ENCODE measurements around the gene TMEM222.
"Not testable (repeated sequence)": the region's sequence is repeated elsewhere in the genome, so short reads cannot be mapped to it uniquely, and the experiment has no call there.

The TMEM222 gene

GRCh38 chr1:27380766-27381733 is 59.1 kb downstream of the TMEM222 start:
- DNase-seq, result no peak

GRCh38 chr1:27381969-27382762 is 60.2 kb downstream of the TMEM222 start:
- no peak for DNase-seq

- peak; percentile 55 for DNase-seq
These were observed 61.2 kb downstream of the TMEM222 start, which contains the start of gene CD164L2 for GRCh38 chr1:27383039-27383605. Gene CD164L2 (minus strand): TSS chr1:27383333. CDS start chr1:27383239, 94 bp downstream.

- DNase-seq, result no peak
These were observed 61.7 kb downstream of the TMEM222 start for GRCh38 chr1:27383661-27384060.

- DNase-seq, result not testable (repeated sequence)
These were observed 62.8 kb downstream of the TMEM222 start for GRCh38 chr1:27384797-27385196.

All from activated naive CD4-positive, alpha-beta T cell treated with Interleukin-2 at 50 U/mL for 16 hours (primary cell).